ENCODE results near the gene G0S2. TPM values are rescaled to one million over a fixed set of nuclear protein-coding genes. Genes with fewer than 3 reads are reported as not detected.

The G0S2 gene
- 2.4 and 4.0 TPM in 2 replicates for total RNA-seq (2022)
- Bru-seq, nascent RNA = not detected
- BruChase-seq, experiment 1, labeled RNA remaining after a 6-hour chase = percentile 56 among the genes with signal in this experiment
- BruChase-seq, experiment 2, labeled RNA remaining after a 2-hour chase = percentile 39 among the genes with signal in this experiment
- long read RNA-seq, transcript G0S2-201 (2 exons, 866 nt) = major isoform, 7 of 8 reads
- long read RNA-seq, partial matches to known transcripts = 0 of 8 reads
- long read RNA-seq, other reads (novel, unspliced or antisense) = 1 of 8 reads

GRCh38 chr1:209674957-209675564 lies at the start of gene G0S2:
TSS of gene G0S2 (plus strand) at chr1:209675412. CDS start at chr1:209675685, 273 bp downstream.
- H3K27ac Mint-ChIP-seq (ENCODE audit: unreplicated experiment) = peak within 1 kb of the TSS; percentile 57

GRCh38 chr1:209625791-209626285 lies 49.4 kb upstream of the G0S2 start:
- H3K27ac Mint-ChIP-seq (ENCODE audit: unreplicated experiment) = no peak overlapping the region
- no TSS peak for BruUV-seq (replicated peaks)
- no peaks in the 10 kb centered on the region for H3K9me3 Mint-ChIP-seq (ENCODE audit: low read depth, unreplicated experiment)
- H3K4me1 Mint-ChIP-seq (ENCODE audit: low read depth, unreplicated experiment) = no peaks in the 10 kb centered on the region
- no peak for TF ChIP-seq CTCF (IDR thresholded peaks at IDR 0.05; ENCODE audit: unreplicated experiment)
- peaks cover 66% of the 10 kb centered on the region for H3K36me3 Mint-ChIP-seq (ENCODE audit: insufficient read depth, unreplicated experiment)
- CTCF ChIA-PET = no interaction called here
- H3K4me3 Mint-ChIP-seq (ENCODE audit: low read depth, unreplicated experiment) = no peak overlapping the region
- no peaks in the 10 kb centered on the region for H3K27me3 Mint-ChIP-seq (ENCODE audit: unreplicated experiment)
- intact Hi-C loops (cut with micrococcal nuclease; ENCODE audit: unreplicated experiment) = loop anchor here (5.0 kb wide), 1 partner anchor 49 kb away; no protein-coding TSS in a partner anchor
- DNase-seq = no peak

More at GRCh38 chr1:209674957-209675564, at the start of gene G0S2:
- Mint-ChIP-seq H3K4me3 (ENCODE audit: low read depth, unreplicated experiment) (peak within 1 kb of the TSS; percentile 80), H3K4me1 (ENCODE audit: low read depth, unreplicated experiment) (peaks cover 54% of the 10 kb centered on the region), H3K27me3 (ENCODE audit: unreplicated experiment) (peaks cover 30% of the 10 kb centered on the region), H3K9me3 (ENCODE audit: low read depth, unreplicated experiment) (no peaks in the 10 kb centered on the region), H3K36me3 (ENCODE audit: insufficient read depth, unreplicated experiment) (peaks cover 27% of the 10 kb centered on the region)
- CTCF ChIA-PET = interaction anchor here (0.7 to 4.8 kb wide), 4 partner anchors 10 to 1262 kb away, joined by 3 to 58 read pairs (median 6); partner anchors contain the start of gene LAMB3
- DNase-seq = peak; percentile 46
- intact Hi-C loops (cut with micrococcal nuclease; ENCODE audit: unreplicated experiment) = loop anchor here (10.0 kb wide), 1 partner anchor 1260 kb away; no protein-coding TSS in a partner anchor
- BruUV-seq (replicated peaks) = no TSS peak
- no peak for TF ChIP-seq CTCF (IDR thresholded peaks at IDR 0.05; ENCODE audit: unreplicated experiment)

GRCh38 chr1:209626346-209627026 lies 48.7 kb upstream of the G0S2 start:
- BruUV-seq (replicated peaks) = no TSS peak
- Mint-ChIP-seq H3K27me3 (ENCODE audit: unreplicated experiment) (no peaks in the 10 kb centered on the region), H3K9me3 (ENCODE audit: low read depth, unreplicated experiment) (no peaks in the 10 kb centered on the region), H3K4me1 (ENCODE audit: low read depth, unreplicated experiment) (no peaks in the 10 kb centered on the region), H3K27ac (ENCODE audit: unreplicated experiment) (no peak overlapping the region), H3K36me3 (ENCODE audit: insufficient read depth, unreplicated experiment) (peaks cover 66% of the 10 kb centered on the region), H3K4me3 (ENCODE audit: low read depth, unreplicated experiment) (no peak overlapping the region)
- no peak for DNase-seq
- CTCF ChIA-PET = interaction anchor here (1.7 kb wide), 1 partner anchor 25 kb away, joined by 5 read pairs; no protein-coding TSS in a partner anchor
- TF ChIP-seq CTCF (IDR thresholded peaks at IDR 0.05; ENCODE audit: unreplicated experiment) = no peak
- intact Hi-C loops (cut with micrococcal nuclease; ENCODE audit: unreplicated experiment) = loop anchor here (5.0 kb wide), 1 partner anchor 49 kb away; no protein-coding TSS in a partner anchor

GRCh38 chr1:209627027-209627731 lies 48.0 kb upstream of the G0S2 start:
- Mint-ChIP-seq H3K27me3 (ENCODE audit: unreplicated experiment) (no peaks in the 10 kb centered on the region), H3K27ac (ENCODE audit: unreplicated experiment) (peak overlapping the region; percentile 34), H3K4me1 (ENCODE audit: low read depth, unreplicated experiment) (no peaks in the 10 kb centered on the region), H3K9me3 (ENCODE audit: low read depth, unreplicated experiment) (no peaks in the 10 kb centered on the region), H3K36me3 (ENCODE audit: insufficient read depth, unreplicated experiment) (peaks cover 68% of the 10 kb centered on the region), H3K4me3 (ENCODE audit: low read depth, unreplicated experiment) (no peak overlapping the region)
- CTCF ChIA-PET = interaction anchor here (0.9 to 1.7 kb wide), 2 partner anchors 26 to 58 kb away, joined by 3 to 5 read pairs; no protein-coding TSS in a partner anchor
- no peak for DNase-seq
- TF ChIP-seq CTCF (IDR thresholded peaks at IDR 0.05; ENCODE audit: unreplicated experiment) = no peak
- BruUV-seq (replicated peaks) = no TSS peak
- intact Hi-C loops (cut with micrococcal nuclease; ENCODE audit: unreplicated experiment) = loop anchor here (5.0 kb wide), 1 partner anchor 50 kb away; no protein-coding TSS in a partner anchor

Measured in Calu3 (cell line).